H9 (cell line): ENCODE measurements around the gene MITF. TPM values are rescaled to one million over a fixed set of nuclear protein-coding genes. Genes with fewer than 3 reads are reported as not detected.

Source experiments
- DNase-seq: peaks from one replicate; pipeline ENCODE4 v3.0.0-alpha.2; 2017
- H2AFZ ChIP-seq: one replicate; pipeline ENCODE4 v1.6.1; 2013; ENCODE audit warnings: mild to moderate bottlenecking, low read length, control low read depth, moderate library complexity
- H2AK5ac ChIP-seq: 2 replicates; pipeline ENCODE4 v1.6.1; 2013; ENCODE audit warnings: low read length, control low read depth, mixed read lengths; ENCODE audit not compliant: insufficient read length
- H2BK120ac ChIP-seq: one replicate; pipeline ENCODE4 v1.6.1; 2013; ENCODE audit warnings: low read depth, mild to moderate bottlenecking, low read length, control low read depth, inconsistent platforms; ENCODE audit not compliant: poor library complexity, severe bottlenecking
- H2BK12ac ChIP-seq: 2 replicates; pipeline ENCODE4 v1.6.1; 2013; ENCODE audit warnings: low read length, control low read depth, mixed read lengths, low read depth; ENCODE audit not compliant: insufficient read length
- H2BK15ac ChIP-seq: 2 replicates; pipeline ENCODE4 v1.6.1; 2013; ENCODE audit warnings: low read depth, low read length, control low read depth
- H2BK20ac ChIP-seq: one replicate; pipeline ENCODE4 v1.6.1; 2013; ENCODE audit warnings: low read depth, mild to moderate bottlenecking, low read length, control low read depth, inconsistent platforms; ENCODE audit not compliant: poor library complexity, severe bottlenecking
- H2BK5ac ChIP-seq: 2 replicates; pipeline ENCODE4 v1.6.1; 2013; ENCODE audit warnings: low read length, control low read depth, mixed read lengths; ENCODE audit not compliant: insufficient read length
- H3K14ac ChIP-seq: 2 replicates; pipeline ENCODE4 v1.6.1; 2013; ENCODE audit warnings: low read length, control low read depth; ENCODE audit not compliant: insufficient read depth
- H3K18ac ChIP-seq: 2 replicates; pipeline ENCODE4 v1.6.1; 2013; ENCODE audit warnings: low read depth, mild to moderate bottlenecking, mixed read lengths, low read length, control low read depth; ENCODE audit not compliant: insufficient read length
- H3K23ac ChIP-seq: 2 replicates; pipeline ENCODE4 v1.6.1; 2013; ENCODE audit warnings: low read length, control low read depth, mixed read lengths, low read depth; ENCODE audit not compliant: insufficient read length
- H3K23me2 ChIP-seq: 2 replicates; pipeline ENCODE4 v1.6.1; 2013; ENCODE audit warnings: low read depth, mild to moderate bottlenecking, mixed read lengths, low read length, control low read depth; ENCODE audit not compliant: insufficient read length, poor library complexity, severe bottlenecking
- H3K27ac ChIP-seq: 2 replicates; pipeline ENCODE4 v1.5.1; 2013; ENCODE audit warnings: low read length, control low read depth, mixed read lengths, low read depth; ENCODE audit not compliant: insufficient read length
- H3K27me3 ChIP-seq: 2 replicates; pipeline ENCODE4 v1.6.1; 2013; ENCODE audit warnings: low read length, control low read depth, inconsistent platforms; ENCODE audit not compliant: insufficient read depth
- H3K4ac ChIP-seq: 2 replicates; pipeline ENCODE4 v1.6.1; 2013; ENCODE audit warnings: low read depth, mild to moderate bottlenecking, control low read depth, inconsistent platforms, low read length, moderate library complexity
- H3K4me1 ChIP-seq: 2 replicates; pipeline ENCODE4 v1.6.1; 2013; ENCODE audit warnings: low read length, control low read depth, inconsistent platforms; ENCODE audit not compliant: insufficient read depth
- H3K4me2 ChIP-seq: 2 replicates; pipeline ENCODE4 v1.6.1; 2013; ENCODE audit warnings: low read length, control low read depth, mixed read lengths; ENCODE audit not compliant: insufficient read length, insufficient read depth
- H3K56ac ChIP-seq: 2 replicates; pipeline ENCODE4 v1.6.1; 2013; ENCODE audit warnings: low read depth, mild to moderate bottlenecking, mixed read lengths, low read length, control low read depth; ENCODE audit not compliant: insufficient read length
- H3K79me1 ChIP-seq: 2 replicates; pipeline ENCODE4 v1.6.1; 2013; ENCODE audit warnings: low read depth, mild to moderate bottlenecking, moderate library complexity, low read length, control low read depth, inconsistent platforms; ENCODE audit not compliant: insufficient read depth, poor library complexity, severe bottlenecking
- H3K79me2 ChIP-seq: 2 replicates; pipeline ENCODE4 v1.6.1; 2013; ENCODE audit warnings: low read length, control low read depth, inconsistent platforms; ENCODE audit not compliant: insufficient read depth
- H3K9ac ChIP-seq: 2 replicates; pipeline ENCODE4 v1.6.1; 2013; ENCODE audit warnings: low read length, control low read depth, mixed read lengths; ENCODE audit not compliant: insufficient read length; ENCODE audit errors: extremely low read depth
- H3K9me3 ChIP-seq: one replicate; pipeline ENCODE4 v1.6.1; 2013; ENCODE audit warnings: low read depth, low read length, inconsistent platforms; ENCODE audit not compliant: control insufficient read depth
- H3T11ph ChIP-seq: one replicate; pipeline ENCODE4 v1.6.1; 2013; ENCODE audit warnings: mild to moderate bottlenecking, low read length, control low read depth, inconsistent platforms
- H4K20me1 ChIP-seq: one replicate; pipeline ENCODE4 v1.6.1; 2013; ENCODE audit not compliant: control insufficient read depth, insufficient read length, insufficient read depth
- H4K5ac ChIP-seq: 2 replicates; pipeline ENCODE4 v1.6.1; 2013; ENCODE audit warnings: low read depth, mild to moderate bottlenecking, mixed read lengths, low read length, control low read depth; ENCODE audit not compliant: insufficient read length
- H4K8ac ChIP-seq: replicated peaks from 2 replicates; pipeline ENCODE4 v1.6.1; 2013; ENCODE audit warnings: low read length, control low read depth, mixed read lengths, low read depth; ENCODE audit not compliant: insufficient read length
- H4K91ac ChIP-seq: 2 replicates; pipeline ENCODE4 v1.6.1; 2013; ENCODE audit warnings: low read depth, mild to moderate bottlenecking, moderate library complexity, mixed read lengths, low read length, control low read depth; ENCODE audit not compliant: insufficient read length
- H3K27ac Mint-ChIP-seq, 3 experiments: 2 replicates in 2 of 3; 3 replicates in 1 of 3; pipeline ENCODE4 v1.8.0; 2020 to 2021; ENCODE audit warnings: mixed read lengths in 3 of 3, mild to moderate bottlenecking in 1 of 3, moderate library complexity in 1 of 3
- H3K27me3 Mint-ChIP-seq: 2 replicates; pipeline ENCODE4 v1.8.0; 2021; ENCODE audit warnings: low read depth, mild to moderate bottlenecking, moderate library complexity, mixed read lengths
- H3K36me3 Mint-ChIP-seq, 3 experiments: 2 replicates in 2 of 3; 3 replicates in 1 of 3; pipeline ENCODE4 v1.8.0; 2020 to 2021; ENCODE audit warnings: low read depth in 3 of 3, mixed read lengths in 3 of 3; ENCODE audit not compliant: insufficient read depth in 1 of 3
- H3K4me1 Mint-ChIP-seq, 2 experiments: 2 replicates each; pipeline ENCODE4 v1.8.0; 2020; ENCODE audit warnings: mixed read lengths in 2 of 2
- H3K4me3 Mint-ChIP-seq, 2 experiments: 2 replicates in 1 of 2; 3 replicates in 1 of 2; pipeline ENCODE4 v1.8.0; 2020 to 2021; ENCODE audit warnings: mild to moderate bottlenecking in 2 of 2, mixed read lengths in 2 of 2, moderate library complexity in 1 of 2
- H3K9me3 Mint-ChIP-seq, 2 experiments: 2 replicates in 1 of 2; 3 replicates in 1 of 2; pipeline ENCODE4 v1.8.0; 2020; ENCODE audit warnings: mild to moderate bottlenecking in 2 of 2, mixed read lengths in 2 of 2, moderate library complexity in 1 of 2
- CTCF ChIP-seq: fragments of 200-600 bp; sonication (generic); conservative IDR thresholded peaks from 3 replicates; pipeline ENCODE4 v1.8.0; 2021; ENCODE audit warnings: antibody characterized with exemption, mild to moderate bottlenecking
- WGBS: extraction: QIAGEN DNeasy Blood & Tissue Kit; methylation state at CpG from one replicate; pipeline ENCODE4 v1.1.7; 2013; ENCODE audit warnings: missing lambda C conversion rate, low lambda C conversion rate, mixed read lengths; ENCODE audit not compliant: insufficient read length; ENCODE audit errors: extremely low coverage; 5-methylcytosine and 5-hydroxymethylcytosine counted together
- total RNA-seq: library from RNA; stranded (reverse); gene quantifications from 2 replicates; pipeline ENCODE4 v1.2.1, GENCODE V29; 2021

MITF gene
- total RNA-seq, 1 experiment from 2014 or later, result 0.81 TPM

GRCh38 chr3:69893274-69893673, 154.0 kb downstream of the MITF start:
- TF ChIP-seq CTCF, result no peak
- Histone ChIP-seq H3K56ac (no peak overlapping the region), H4K8ac (no peak overlapping the region), H3K23ac (no peak overlapping the region), H2BK120ac (no peak overlapping the region), H3K18ac (no peak overlapping the region), H2BK20ac (no peak overlapping the region), H3T11ph (no peak overlapping the region), H3K79me2 (no peaks in the 10 kb centered on the region), H4K20me1 (no peaks in the 10 kb centered on the region), H3K27ac (no peak overlapping the region), H3K9ac (no peak overlapping the region), H2BK15ac (no peak overlapping the region), H4K5ac (no peak overlapping the region), H3K4me1 (peaks cover 6% of the 10 kb centered on the region), H4K91ac (no peak overlapping the region), H3K4ac (no peak overlapping the region), H3K79me1 (no peaks in the 10 kb centered on the region), H3K14ac (no peak overlapping the region), H2BK5ac (no peak overlapping the region), H3K27me3 (no peaks in the 10 kb centered on the region; the same call in 1 of the 2 replicates), H2AK5ac (no peak overlapping the region), H3K4me2 (peak overlapping the region; percentile 27), H3K9me3 (no peaks in the 10 kb centered on the region), H2AFZ (no peak overlapping the region), H2BK12ac (no peak overlapping the region), H3K23me2 (no peaks in the 10 kb centered on the region)
- Mint-ChIP-seq H3K27ac (peak overlapping the region in 1 of 3 experiments; percentile 62; a peak in 1 of 7 replicates), H3K4me3 (no peak overlapping the region), H3K4me1 (peaks cover 26 to 28% of the 10 kb centered on the region in 2 experiments), H3K9me3 (no peaks in the 10 kb centered on the region), H3K27me3 (peaks cover 34% of the 10 kb centered on the region), H3K36me3 (no peaks in the 10 kb centered on the region)
- no peak for DNase-seq
- no CpG with 5 or more reads among the region's 4 CpGs for WGBS
